Cardiac muscle cell (in vitro differentiated cells and primary cell): ENCODE data around the gene CHID1. TPM values are rescaled to one million over a fixed set of nuclear protein-coding genes. Genes with fewer than 3 reads are reported as not detected.

Experiments
- DNase-seq, 2 donors: peaks; one replicate each; pipeline versions ENCODE4 v3.0.0 to v3.0.0-alpha.2; 2010 to 2017; ENCODE audit warnings: low read depth in 1 of 2, low spot score in 1 of 2
- H3K27ac ChIP-seq: fragments of 200-600 bp; sonication (generic); 2 replicates; pipeline ENCODE4 v1.5.1; 2016
- H3K27me3 ChIP-seq: fragments of 200-600 bp; sonication (generic); 2 replicates; pipeline ENCODE4 v1.6.0; 2016; ENCODE audit warnings: control low read depth
- H3K36me3 ChIP-seq: fragments of 200-600 bp; sonication (generic); 2 replicates; pipeline ENCODE4 v1.5.1; 2016; ENCODE audit warnings: control low read depth
- H3K4me1 ChIP-seq: fragments of 200-600 bp; sonication (generic); 2 replicates; pipeline ENCODE4 v1.8.1; 2017; ENCODE audit warnings: low read depth, mild to moderate bottlenecking, mixed run types
- H3K4me3 ChIP-seq: fragments of 200-600 bp; sonication (generic); 2 replicates; pipeline ENCODE4 v1.5.1; 2016; ENCODE audit warnings: mild to moderate bottlenecking
- H3K9me3 ChIP-seq: fragments of 200-600 bp; sonication (generic); 2 replicates; pipeline ENCODE4 v1.5.1; 2017; ENCODE audit warnings: low read depth, mild to moderate bottlenecking, control low read depth
- polyA plus RNA-seq: library from polyadenylated mRNA; unstranded; fragments of >200 nt; fragmentation: Nextera tagmentation; extraction: Ambion mirVana; gene quantifications from 2 replicates; pipeline ENCODE4 v1.2.1, GENCODE V29; 2016
- total RNA-seq: library from RNA; depleted of rRNA; stranded (reverse); fragments of >200 nt; gene quantifications from 2 replicates; pipeline ENCODE4 v1.2.3, GENCODE V29; 2016
- TF ChIP-seq, protein P1 (sequence below): IDR thresholded peaks from 2 replicates; pipeline ENCODE4 v1.5.1; 2012; ENCODE audit warnings: low read depth, mild to moderate bottlenecking, low read length

Gene CHID1
- total and polyA plus RNA-seq, 2 experiments from 2014 or later = 67.7 to 145 TPM

DNA sequence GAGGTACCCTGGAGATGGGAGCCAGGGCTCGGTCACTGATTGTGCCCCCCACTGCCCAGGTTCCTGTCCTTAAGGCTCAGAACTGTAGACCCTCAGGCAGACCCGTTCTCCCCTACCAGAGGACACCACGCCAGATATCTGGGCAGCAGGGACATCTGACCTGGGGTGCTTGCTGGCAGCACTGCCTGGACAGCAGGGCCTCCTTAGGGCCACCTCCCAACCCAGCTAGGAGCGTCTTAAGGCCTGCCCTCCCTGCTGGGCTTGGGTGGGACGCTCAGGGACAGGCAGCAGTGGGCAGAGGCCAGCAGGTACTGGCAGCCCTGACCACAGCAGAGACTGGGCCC lies 71.4 kb downstream of the CHID1 start:
- DNase-seq = no peak
- H3K27me3 ChIP-seq = no peaks in the 10 kb centered on the region
- H3K4me3 ChIP-seq = no peak overlapping the region
- no peak overlapping the region for H3K27ac ChIP-seq
- H3K36me3 ChIP-seq = peaks cover 33% of the 10 kb centered on the region
- H3K9me3 ChIP-seq = no peaks in the 10 kb centered on the region
- H3K4me1 ChIP-seq = peaks cover 17% of the 10 kb centered on the region
- TF ChIP-seq, protein P1, sequence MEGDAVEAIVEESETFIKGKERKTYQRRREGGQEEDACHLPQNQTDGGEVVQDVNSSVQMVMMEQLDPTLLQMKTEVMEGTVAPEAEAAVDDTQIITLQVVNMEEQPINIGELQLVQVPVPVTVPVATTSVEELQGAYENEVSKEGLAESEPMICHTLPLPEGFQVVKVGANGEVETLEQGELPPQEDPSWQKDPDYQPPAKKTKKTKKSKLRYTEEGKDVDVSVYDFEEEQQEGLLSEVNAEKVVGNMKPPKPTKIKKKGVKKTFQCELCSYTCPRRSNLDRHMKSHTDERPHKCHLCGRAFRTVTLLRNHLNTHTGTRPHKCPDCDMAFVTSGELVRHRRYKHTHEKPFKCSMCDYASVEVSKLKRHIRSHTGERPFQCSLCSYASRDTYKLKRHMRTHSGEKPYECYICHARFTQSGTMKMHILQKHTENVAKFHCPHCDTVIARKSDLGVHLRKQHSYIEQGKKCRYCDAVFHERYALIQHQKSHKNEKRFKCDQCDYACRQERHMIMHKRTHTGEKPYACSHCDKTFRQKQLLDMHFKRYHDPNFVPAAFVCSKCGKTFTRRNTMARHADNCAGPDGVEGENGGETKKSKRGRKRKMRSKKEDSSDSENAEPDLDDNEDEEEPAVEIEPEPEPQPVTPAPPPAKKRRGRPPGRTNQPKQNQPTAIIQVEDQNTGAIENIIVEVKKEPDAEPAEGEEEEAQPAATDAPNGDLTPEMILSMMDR = no peak

DNA sequence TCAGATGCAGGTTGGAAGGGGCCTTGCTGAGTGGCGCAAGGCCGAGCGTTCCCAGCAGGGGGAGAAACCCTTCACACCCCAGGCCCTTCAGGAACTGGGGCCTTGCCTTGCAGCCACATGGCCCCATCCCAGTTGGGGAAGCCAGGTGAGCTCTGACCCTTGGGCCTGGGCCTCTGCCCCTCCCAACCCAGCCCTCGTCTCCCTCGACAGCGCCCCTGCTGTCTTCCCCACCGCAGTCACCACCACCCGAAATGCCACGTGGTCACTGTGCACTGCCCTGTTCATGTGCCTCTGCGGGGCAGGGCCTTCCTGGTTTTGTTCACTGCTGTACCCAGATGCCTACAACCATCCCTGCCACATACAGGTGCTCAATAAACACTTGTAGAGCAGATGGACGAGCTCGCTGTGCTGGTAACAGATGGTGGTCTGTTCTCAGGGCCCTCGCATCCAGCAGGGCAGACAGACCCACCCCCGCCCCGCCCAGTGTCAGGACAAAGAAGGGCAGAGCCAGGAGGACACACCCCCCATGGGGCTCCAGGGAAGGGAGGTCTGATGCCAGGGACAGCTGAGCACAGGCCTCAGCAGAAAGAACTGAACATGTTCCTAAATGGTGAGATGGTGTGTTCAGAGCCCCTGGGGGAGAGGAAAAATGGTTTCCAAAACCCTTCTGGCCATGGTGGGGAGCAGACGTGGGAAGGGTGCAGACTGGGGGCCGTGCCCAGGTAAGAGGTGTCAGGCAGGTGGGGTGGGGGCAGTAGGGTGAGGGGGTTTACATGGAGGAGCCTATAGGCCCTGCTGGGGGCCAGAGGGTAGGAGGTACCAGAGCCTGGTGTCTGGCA lies 72.0 kb downstream of the CHID1 start:
- TF ChIP-seq, protein P1 = peak; percentile 28
- Histone ChIP-seq H3K9me3 (no peaks in the 10 kb centered on the region), H3K4me1 (peaks cover 15% of the 10 kb centered on the region), H3K36me3 (peaks cover 33% of the 10 kb centered on the region), H3K4me3 (no peak overlapping the region), H3K27me3 (no peaks in the 10 kb centered on the region), H3K27ac (peak overlapping the region; percentile 54)
- peak in 1 of 2 donors; percentile 46 for DNase-seq

DNA sequence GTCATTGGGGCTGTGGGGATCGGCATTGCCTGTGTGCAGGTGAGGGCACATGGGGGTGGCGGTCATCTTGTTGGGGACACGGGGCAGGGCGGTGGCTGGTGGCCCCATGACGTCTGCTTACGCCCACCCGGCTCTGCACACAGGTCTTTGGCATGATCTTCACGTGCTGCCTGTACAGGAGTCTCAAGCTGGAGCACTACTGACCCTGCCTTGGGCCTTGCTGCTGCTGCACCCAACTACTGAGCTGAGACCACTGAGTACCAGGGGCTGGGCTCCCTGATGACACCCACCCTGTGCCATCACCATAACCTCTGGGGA lies 72.7 kb downstream of the CHID1 start:
- H3K27ac ChIP-seq = no peak overlapping the region
- no peak for DNase-seq
- peaks cover 33% of the 10 kb centered on the region for H3K36me3 ChIP-seq
- H3K4me3 ChIP-seq = no peak overlapping the region
- no peaks in the 10 kb centered on the region for H3K27me3 ChIP-seq
- H3K4me1 ChIP-seq = peaks cover 13% of the 10 kb centered on the region
- H3K9me3 ChIP-seq = no peaks in the 10 kb centered on the region
- TF ChIP-seq, protein P1 = no peak

GRCh38 chr11:837189-837989 lies 73.2 kb downstream of the CHID1 start:
- DNase-seq = no peak
- TF ChIP-seq, protein P1 = no peak
- Histone ChIP-seq H3K4me1 (peaks cover 13% of the 10 kb centered on the region), H3K27ac (no peak overlapping the region), H3K4me3 (no peak overlapping the region), H3K27me3 (no peaks in the 10 kb centered on the region), H3K36me3 (peaks cover 33% of the 10 kb centered on the region), H3K9me3 (no peaks in the 10 kb centered on the region)

GRCh38 chr11:836700-837099 lies 73.9 kb downstream of the CHID1 start:
- H3K27ac ChIP-seq = no peak overlapping the region
- H3K36me3 ChIP-seq = peaks cover 33% of the 10 kb centered on the region
- DNase-seq = no peak
- H3K4me3 ChIP-seq = no peak overlapping the region
- H3K27me3 ChIP-seq = peaks cover under 1% of the 10 kb centered on the region
- peaks cover 12% of the 10 kb centered on the region for H3K4me1 ChIP-seq
- H3K9me3 ChIP-seq = no peaks in the 10 kb centered on the region
- TF ChIP-seq, protein P1 = no peak
